Stimulated activated naive CD4-positive, alpha-beta T cell (primary cell): ENCODE measurements around the gene WDR49.
"Not testable (repeated sequence)": the region's sequence is repeated elsewhere in the genome, so short reads cannot be mapped to it uniquely, and the experiment has no call there.

Experiments used
- DNase-seq, 6 experiments: peaks; one replicate each; lab custom pipeline; 2025; lab: John Stamatoyannopoulos, UW

WDR49 gene

GRCh38 chr3:167614196-167614595 is 39.5 kb downstream of the WDR49 start:
- not testable (repeated sequence) for DNase-seq

GRCh38 chr3:167611718-167612117 is 42.0 kb downstream of the WDR49 start:
- DNase-seq, result no peak

DNA sequence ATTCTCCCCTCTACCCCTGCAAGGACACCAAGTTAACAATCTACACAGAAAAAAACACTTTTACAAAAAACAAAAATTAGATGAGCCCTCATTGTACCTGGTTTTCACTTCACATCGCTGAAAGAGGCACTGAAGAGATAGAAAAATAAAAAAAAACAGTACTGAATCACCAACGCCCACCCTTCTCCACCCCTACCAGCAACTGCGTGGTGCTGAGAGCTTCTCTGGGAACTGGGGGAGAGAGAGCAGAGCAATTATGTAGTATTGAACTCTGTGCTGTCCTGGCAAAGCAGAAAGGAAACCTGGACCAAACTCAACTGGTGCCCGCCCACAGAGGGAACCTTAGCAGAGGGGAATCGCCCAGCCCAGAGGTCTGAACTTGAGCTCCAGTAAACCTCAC is 44.6 kb downstream of the WDR49 start:
- DNase-seq, result no peak

GRCh38 chr3:167606836-167607235 is 46.9 kb downstream of the WDR49 start:
- DNase-seq, result no peak

DNA sequence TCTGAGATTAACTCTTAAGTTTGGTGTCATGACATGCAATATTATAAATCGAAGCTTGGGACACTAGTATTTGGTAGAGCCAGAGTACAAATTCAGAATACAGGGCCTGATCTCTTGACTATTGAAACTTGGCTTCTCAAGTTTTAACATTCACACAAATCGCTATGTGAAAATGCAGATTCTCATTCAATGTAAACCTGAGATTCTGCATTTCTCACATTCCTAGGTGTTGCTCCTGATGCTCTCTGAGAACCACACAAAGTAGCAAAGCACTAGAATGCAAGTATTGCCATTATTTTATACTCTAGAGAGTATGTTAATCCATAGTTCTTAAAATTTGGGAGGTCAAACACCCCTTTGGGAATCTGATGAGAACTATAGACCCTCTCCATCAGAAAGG is 47.9 kb downstream of the WDR49 start:
- no peak for DNase-seq

GRCh38 chr3:167602041-167602440 is 51.7 kb downstream of the WDR49 start:
- no peak for DNase-seq

DNA sequence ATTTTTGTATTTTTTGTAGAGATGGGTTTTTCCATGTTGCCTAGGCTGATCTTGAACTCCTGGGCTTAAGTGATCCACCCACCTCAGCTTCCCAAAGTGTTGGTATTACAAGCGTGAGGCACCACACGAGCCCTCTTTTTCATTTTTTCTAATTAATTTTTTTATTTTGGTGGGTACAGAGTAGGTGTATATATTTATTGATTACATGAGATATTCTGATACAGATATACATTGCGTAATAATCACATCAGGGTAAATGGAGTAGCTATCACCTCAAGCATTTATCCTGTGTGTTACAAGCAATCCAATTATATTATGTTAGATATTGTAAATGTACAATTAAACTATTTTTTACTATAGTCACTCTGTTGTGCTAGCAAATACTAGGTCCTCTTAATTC is 66.1 kb downstream of the WDR49 start:
- DNase-seq, result no peak

GRCh38 chr3:167575000-167575600 is 78.6 kb downstream of the WDR49 start:
- DNase-seq, result no peak

DNA sequence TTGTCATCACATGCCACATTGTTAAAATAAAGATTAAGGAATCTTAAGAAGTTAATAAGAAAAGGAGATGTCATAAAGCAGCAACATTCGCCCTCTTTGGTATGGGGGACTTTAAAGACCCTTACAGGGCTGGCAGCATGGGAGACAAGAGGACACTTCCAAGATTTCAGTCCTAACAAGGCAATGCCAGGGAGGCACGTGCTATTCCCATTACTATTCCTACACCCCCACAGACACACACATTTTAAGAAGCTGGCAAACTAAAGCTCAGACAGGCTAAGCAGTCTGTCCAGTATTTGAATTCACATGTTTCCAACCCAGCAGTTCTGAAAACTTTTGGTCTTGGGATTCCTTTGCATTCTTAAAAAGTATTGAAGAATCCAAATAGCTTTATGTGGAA is 80.8 kb downstream of the WDR49 start:
- DNase-seq, result no peak

DNA sequence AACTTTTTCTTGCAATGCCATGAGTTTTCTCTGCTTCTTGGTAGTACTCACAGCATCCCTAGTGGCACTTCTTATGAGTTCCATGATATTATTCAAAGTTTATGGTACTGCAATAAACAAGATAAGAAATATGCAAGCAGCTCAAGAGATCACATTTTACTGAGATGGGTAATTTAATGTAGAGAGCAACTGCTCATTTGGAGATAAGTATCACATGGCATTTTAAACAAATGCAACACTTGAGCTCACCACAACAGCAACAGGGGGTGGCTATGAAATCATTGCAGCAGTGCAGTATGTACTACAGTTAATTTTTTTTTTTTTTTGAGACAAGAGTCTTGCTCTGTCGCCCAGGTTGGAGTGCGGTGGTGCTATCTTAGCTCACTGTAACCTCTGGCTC is 85.1 kb downstream of the WDR49 start:
- DNase-seq, result no peak

DNA sequence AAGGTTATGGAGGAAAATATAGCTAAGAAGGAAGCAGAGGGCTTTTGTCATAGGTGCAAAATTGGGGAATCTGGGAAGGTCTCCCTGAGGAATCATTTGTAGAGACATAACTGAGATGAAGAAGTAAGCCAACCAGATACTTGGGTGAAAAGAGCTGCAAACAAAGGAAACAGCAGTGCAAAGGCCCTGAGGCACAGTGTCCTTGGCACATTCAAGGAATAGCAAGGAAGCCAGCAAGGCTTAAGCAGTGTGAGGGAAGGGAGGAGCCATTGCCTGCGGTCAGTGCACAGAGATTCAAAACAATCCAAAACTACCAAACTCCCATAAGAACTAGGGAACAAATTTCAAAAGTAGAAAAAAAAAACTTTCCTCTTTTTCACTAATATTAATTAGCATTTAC is 88.3 kb downstream of the WDR49 start:
- DNase-seq, result no peak

GRCh38 chr3:167564612-167565011 is 89.1 kb downstream of the WDR49 start:
- no peak for DNase-seq

GRCh38 chr3:167559924-167560323 is 93.8 kb downstream of the WDR49 start:
- DNase-seq, result no peak

DNA sequence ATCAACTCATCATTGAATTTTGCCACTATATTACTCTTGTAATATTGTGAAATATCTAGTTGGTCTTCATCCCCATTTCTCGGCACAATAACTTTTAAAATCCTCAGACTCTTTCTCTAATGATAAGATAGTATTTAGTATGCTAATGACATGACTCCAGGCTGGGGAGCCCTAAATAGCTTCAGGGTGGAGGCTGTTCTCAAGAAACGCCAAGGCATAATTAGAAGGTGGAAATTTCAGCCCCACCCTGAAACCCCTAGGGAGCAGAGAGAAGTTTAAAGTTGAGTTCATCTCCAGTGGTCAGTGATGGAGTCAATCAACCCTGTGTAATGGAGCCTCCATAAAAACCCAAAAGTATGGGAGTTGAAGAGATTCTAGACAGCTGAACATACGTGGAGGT is 98.8 kb downstream of the WDR49 start:
- no peak for DNase-seq

DNA sequence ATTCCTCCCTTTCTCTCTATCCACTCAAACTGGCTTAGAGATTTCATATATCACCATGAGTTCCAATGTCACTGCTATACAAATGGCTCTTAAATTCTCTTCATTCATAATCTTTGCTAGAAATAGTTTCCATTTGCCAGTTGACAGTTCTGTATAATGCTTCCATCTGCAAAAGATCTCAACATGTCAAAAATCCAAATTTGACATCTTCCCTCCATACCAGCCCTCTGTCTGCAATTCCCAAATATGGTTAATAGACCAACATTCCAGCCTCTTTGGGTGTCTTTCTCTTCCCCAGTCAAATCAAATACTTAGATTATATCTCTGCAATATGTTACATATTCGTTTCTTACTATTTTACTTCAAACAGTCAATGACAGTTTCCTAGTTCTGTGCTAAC is 115.7 kb downstream of the WDR49 start:
- no peak for DNase-seq

DNA sequence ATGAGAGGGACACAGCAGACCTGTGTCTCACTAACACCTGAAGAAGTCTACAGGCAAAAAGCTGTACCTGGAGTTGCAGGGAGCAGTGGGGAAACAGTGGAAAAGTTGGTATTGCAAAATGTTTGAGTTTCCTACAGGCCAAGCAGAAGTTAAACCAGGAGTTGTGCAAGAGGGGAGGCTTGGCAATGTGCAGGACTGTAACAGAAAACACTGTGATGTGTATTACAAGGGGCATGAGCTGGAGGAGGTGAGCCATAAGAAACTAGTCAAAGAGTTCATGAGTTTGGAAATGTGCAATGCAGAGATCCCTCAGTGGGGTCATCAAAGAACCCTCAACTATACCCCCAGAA is 132.8 kb downstream of the WDR49 start:
- DNase-seq, result no peak

DNA sequence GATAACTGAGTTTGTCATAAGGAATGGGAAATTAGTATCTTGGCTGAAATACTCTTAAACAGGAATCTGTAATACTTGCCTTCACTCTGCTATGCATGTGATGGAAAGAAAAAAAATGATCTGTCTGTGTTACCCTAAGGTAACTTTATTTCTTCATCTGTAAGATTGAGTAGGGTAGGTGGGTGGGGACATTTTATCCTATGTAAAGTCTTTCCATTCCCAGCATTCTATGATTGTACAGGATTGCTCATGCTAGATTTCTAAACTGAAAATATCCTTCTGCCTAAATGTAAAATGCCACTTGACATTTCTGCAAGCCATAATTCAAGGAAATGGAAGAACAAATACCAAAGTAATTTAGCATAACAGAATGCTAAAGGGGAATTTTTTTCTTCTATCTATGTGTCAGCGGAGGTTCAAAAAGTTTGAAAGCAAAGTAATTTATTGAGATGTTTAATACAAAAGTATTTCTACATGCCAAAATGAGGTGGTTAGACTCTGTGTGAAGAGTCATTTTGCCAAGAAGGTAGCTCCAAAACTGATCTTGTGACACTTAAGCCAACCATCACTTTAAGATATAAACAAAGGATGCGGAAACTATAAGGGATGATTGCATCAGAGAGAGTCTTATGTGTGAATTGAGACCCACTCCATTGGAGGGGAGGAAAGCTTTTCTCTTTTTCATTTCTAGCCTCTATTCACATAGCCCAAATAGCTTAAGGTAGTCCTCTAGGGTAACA is 133.3 kb downstream of the WDR49 start:
- DNase-seq, result no peak

DNA sequence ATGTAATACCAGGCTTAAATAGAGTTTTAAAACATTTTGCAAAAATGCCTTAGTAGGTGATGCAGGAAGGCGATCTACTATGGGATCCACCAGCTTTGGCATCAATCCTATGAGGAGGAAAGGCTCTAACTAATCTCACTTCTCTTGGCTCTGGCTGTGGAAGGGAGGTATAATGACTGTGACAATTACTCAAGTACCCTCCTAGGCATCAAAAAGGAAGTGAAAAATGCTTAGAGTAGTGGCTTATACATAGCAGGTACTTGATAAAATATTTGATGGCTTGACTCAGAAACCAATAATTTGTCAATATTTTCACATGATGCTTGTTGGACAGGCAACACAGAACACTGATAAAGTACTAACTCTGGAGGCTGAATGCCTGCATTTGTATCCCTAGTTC is 145.8 kb downstream of the WDR49 start:
- DNase-seq, result no peak

GRCh38 chr3:167502401-167502800 is 151.3 kb downstream of the WDR49 start:
- DNase-seq, result no peak

DNA sequence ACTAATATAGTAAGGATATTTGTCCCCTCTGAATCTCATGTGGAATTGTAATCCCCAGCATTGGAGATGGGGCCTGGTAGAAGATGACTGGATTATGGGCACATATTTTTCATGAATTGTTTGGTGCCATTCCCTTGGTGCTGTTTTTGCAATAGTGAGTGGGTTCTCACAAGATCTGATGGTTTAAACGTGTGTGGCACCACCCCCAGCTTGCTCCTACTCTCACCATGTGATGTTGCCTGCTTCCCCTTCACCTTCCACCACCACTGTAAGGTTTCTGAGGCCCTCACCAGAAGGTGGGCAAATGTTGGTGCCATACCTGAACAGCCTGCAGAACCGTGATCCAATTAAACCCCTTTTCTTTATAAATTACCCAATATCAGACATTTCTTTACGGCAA is 151.8 kb downstream of the WDR49 start:
- no peak for DNase-seq

DNA sequence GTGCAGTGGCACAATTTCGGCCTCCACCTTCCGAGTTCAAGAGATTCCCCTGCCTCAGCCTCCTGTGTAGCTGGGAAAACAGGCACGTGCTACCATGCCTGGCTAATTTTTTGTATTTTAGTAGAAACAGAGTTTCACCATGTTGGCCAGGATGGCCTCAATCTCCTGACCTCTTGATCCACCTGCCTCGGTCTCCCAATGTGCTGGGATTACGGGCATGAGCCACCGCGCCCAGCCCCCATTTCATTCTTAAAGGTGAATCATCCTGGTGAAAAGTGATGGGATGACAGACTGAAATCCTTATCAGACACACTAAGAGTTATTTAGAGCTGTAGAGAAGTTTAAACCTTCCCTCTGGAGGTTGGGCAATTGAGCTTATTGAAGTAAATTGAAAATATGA is 155.8 kb downstream of the WDR49 start:
- DNase-seq, result no peak

- DNase-seq, result no peak
Measured at GRCh38 chr3:167493244-167493643, 160.5 kb downstream of the WDR49 start.

DNA sequence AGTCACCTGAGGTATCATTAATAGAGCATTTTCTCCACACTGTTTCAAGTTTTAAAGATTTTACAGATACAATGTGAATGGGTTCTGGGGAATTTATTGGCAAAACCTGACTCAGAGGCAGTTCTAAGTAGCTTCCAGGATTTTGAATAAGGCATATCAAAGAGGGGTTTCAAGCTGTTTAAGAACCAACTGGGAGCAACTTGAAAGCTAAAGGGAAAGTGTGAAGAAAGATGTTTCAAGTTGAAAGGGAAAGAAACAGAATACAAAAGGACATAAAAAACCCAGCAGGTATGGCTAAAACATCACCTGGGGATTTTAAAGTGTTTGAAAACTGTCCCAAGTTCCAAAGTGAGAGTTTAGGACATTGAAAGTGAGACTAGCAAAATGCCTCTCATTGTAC is 162.1 kb downstream of the WDR49 start:
- DNase-seq, result no peak

- DNase-seq, result no peak
Measured at GRCh38 chr3:167489571-167489970, 164.2 kb downstream of the WDR49 start.
